HL-60 (cell line): ENCODE data around the gene TIGAR.

ENCODE experiments used
- DNase-seq, 2 experiments: peaks; one replicate each; pipeline ENCODE4 v3.0.0-alpha.2; 2010 to 2020; ENCODE audit warnings: low read depth in 1 of 2, low spot score in 1 of 2
- H3K27ac ChIP-seq: fragments of 250-450 bp; sonication (Bioruptor Pico); replicated peaks from 2 replicates; pipeline ENCODE4 v1.5.1; 2020; ENCODE audit warnings: mild to moderate bottlenecking, moderate library complexity
- H3K27me3 ChIP-seq: fragments of 250-450 bp; sonication (Bioruptor Pico); 2 replicates; pipeline ENCODE4 v1.5.1; 2021; ENCODE audit warnings: mild to moderate bottlenecking, moderate library complexity; ENCODE audit not compliant: insufficient read depth, poor library complexity, severe bottlenecking
- H3K4me3 ChIP-seq: replicated peaks from 2 replicates; pipeline ENCODE4 v1.5.1; 2011; ENCODE audit warnings: mild to moderate bottlenecking, control low read depth, low read length; ENCODE audit not compliant: insufficient read depth
- GABPA ChIP-seq: IDR thresholded peaks from 2 replicates; pipeline ENCODE4 v1.6.1; 2012; ENCODE audit warnings: low read depth
- POLR2AphosphoS5 ChIP-seq: IDR thresholded peaks from 2 replicates; pipeline ENCODE4 v1.6.1; 2012; ENCODE audit warnings: low read depth
- SPI1 ChIP-seq: IDR thresholded peaks from 2 replicates; pipeline ENCODE4 v1.6.1; 2012; ENCODE audit warnings: low read depth, mild to moderate bottlenecking, borderline replicate concordance
- TF ChIP-seq, protein P1 (sequence below): IDR thresholded peaks from one replicate; pipeline ENCODE4 v1.5.1; 2011; ENCODE audit warnings: low read length, control low read depth, inconsistent platforms; ENCODE audit not compliant: insufficient read depth
- TF ChIP-seq, protein P2 (sequence below): IDR thresholded peaks from 2 replicates; pipeline ENCODE4 v1.6.1; 2012; ENCODE audit warnings: low read depth; ENCODE audit not compliant: insufficient replicate concordance

Gene TIGAR

DNA sequence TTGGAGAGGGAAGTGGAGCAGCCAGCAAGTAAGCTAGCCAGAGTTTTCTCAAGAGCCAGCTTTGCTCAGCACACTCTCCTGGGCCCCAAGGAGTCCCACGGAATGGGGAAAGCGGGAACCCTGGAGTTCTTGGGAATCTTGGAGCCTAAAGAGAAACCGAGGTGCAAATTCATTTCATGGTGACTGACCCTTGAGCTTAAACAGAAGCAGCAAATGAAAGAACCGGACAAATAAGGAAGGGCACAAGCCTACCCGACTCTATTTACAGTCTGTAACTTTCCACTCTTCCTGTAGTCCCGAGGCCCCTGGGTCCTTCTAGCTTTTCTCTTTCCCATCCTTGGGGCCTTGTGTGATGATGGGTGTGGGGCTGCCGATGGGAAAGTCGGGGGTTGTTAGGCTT, 18.1 kb upstream of the TIGAR start:
- H3K4me3 ChIP-seq = no peak overlapping the region
- TF ChIP-seq, protein P1, sequence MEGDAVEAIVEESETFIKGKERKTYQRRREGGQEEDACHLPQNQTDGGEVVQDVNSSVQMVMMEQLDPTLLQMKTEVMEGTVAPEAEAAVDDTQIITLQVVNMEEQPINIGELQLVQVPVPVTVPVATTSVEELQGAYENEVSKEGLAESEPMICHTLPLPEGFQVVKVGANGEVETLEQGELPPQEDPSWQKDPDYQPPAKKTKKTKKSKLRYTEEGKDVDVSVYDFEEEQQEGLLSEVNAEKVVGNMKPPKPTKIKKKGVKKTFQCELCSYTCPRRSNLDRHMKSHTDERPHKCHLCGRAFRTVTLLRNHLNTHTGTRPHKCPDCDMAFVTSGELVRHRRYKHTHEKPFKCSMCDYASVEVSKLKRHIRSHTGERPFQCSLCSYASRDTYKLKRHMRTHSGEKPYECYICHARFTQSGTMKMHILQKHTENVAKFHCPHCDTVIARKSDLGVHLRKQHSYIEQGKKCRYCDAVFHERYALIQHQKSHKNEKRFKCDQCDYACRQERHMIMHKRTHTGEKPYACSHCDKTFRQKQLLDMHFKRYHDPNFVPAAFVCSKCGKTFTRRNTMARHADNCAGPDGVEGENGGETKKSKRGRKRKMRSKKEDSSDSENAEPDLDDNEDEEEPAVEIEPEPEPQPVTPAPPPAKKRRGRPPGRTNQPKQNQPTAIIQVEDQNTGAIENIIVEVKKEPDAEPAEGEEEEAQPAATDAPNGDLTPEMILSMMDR = no peak
- TF ChIP-seq GABPA = no peak
- no peak for TF ChIP-seq POLR2AphosphoS5
- TF ChIP-seq, protein P2, sequence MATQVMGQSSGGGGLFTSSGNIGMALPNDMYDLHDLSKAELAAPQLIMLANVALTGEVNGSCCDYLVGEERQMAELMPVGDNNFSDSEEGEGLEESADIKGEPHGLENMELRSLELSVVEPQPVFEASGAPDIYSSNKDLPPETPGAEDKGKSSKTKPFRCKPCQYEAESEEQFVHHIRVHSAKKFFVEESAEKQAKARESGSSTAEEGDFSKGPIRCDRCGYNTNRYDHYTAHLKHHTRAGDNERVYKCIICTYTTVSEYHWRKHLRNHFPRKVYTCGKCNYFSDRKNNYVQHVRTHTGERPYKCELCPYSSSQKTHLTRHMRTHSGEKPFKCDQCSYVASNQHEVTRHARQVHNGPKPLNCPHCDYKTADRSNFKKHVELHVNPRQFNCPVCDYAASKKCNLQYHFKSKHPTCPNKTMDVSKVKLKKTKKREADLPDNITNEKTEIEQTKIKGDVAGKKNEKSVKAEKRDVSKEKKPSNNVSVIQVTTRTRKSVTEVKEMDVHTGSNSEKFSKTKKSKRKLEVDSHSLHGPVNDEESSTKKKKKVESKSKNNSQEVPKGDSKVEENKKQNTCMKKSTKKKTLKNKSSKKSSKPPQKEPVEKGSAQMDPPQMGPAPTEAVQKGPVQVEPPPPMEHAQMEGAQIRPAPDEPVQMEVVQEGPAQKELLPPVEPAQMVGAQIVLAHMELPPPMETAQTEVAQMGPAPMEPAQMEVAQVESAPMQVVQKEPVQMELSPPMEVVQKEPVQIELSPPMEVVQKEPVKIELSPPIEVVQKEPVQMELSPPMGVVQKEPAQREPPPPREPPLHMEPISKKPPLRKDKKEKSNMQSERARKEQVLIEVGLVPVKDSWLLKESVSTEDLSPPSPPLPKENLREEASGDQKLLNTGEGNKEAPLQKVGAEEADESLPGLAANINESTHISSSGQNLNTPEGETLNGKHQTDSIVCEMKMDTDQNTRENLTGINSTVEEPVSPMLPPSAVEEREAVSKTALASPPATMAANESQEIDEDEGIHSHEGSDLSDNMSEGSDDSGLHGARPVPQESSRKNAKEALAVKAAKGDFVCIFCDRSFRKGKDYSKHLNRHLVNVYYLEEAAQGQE = no peak
- no peak for TF ChIP-seq SPI1
- DNase-seq = no peak
- no peaks in the 10 kb centered on the region for H3K27me3 ChIP-seq
- H3K27ac ChIP-seq = no peak overlapping the region

DNA sequence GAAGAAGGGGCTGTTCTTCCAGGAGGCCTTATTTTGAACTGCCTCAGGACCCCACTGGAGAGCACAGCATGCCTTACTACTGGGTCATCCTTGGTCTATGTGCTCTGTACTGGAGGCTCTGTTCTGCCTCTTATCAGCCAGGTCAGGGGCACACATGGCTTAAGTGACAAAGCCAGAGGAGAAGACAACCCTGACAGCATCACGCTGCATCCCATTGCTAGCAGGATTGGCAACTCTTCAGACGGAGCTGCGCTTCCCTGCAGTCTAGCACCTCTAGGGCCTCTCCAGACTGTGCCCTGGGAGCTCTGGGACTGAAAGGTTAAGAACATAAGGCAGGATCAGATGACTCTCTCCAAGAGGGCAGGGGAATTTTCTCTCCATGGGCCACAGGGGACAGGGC, 17.3 kb upstream of the TIGAR start:
- no peak overlapping the region for H3K4me3 ChIP-seq
- no peaks in the 10 kb centered on the region for H3K27me3 ChIP-seq
- H3K27ac ChIP-seq = no peak overlapping the region
- DNase-seq = no peak
- TF ChIP-seq, protein P1 = no peak
- no peak for TF ChIP-seq SPI1
- TF ChIP-seq, protein P2 = no peak
- TF ChIP-seq GABPA = no peak
- no peak; the same call in 1 of the 2 replicates for TF ChIP-seq POLR2AphosphoS5

DNA sequence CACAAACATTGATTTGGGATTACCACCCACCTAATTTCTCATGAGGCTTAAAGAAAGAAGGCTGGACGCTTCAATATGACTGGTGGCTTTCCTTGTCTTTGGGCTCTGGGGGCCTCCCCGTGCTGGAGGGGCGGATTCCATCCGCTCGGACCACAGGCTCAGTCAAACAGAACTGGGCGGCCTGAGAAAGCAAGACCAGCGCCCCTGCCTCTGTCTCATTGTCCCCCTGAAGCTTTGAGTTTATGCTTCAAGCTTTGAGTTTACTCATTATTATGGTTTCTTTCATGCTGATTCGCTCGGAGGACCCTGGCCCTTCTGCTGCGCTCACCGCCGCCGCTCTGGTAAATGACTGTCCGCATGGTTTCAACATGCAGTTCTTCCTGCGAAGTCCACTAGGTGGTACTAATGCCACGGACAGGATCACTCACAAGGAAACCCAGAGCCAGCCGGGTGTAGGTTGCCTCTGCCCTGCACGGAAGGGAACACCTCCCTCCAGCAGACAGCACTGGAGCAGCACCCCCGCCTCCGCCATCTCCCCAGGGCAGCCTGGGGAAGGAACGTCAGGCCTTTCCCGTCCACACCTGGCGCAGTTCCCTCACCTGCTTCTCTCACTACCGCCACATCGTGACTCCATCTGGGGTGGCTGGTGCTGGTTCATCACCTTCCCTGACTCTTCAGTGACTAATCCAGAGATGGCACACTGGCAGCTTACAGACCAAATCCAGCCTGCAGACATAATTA, 13.2 kb upstream of the TIGAR start:
- TF ChIP-seq SPI1 (no peak), GABPA (no peak), POLR2AphosphoS5 (no peak)
- TF ChIP-seq, protein P1 = peak; percentile 43
- TF ChIP-seq, protein P2 = no peak
- peak in 1 of 2 experiments; percentile 39 for DNase-seq
- H3K27me3 ChIP-seq = no peaks in the 10 kb centered on the region
- H3K27ac ChIP-seq = no peak overlapping the region
- H3K4me3 ChIP-seq = no peak overlapping the region
